Neuron (in vitro differentiated cells): ENCODE measurements around the gene KLHL20.
"Not testable (repeated sequence)": the region's sequence is repeated elsewhere in the genome, so short reads cannot be mapped to it uniquely, and the experiment has no call there.

Source experiments
- H2AFZ ChIP-seq: one replicate; pipeline ENCODE4 v1.6.1; 2013; ENCODE audit warnings: low read depth, mild to moderate bottlenecking, inconsistent platforms, low read length, moderate library complexity
- H3K27me3 ChIP-seq: one replicate; pipeline ENCODE4 v1.6.1; 2013; ENCODE audit warnings: low read length; ENCODE audit not compliant: insufficient read depth
- H3K36me3 ChIP-seq: one replicate; pipeline ENCODE4 v1.6.1; 2013; ENCODE audit warnings: low read length; ENCODE audit not compliant: insufficient read depth
- H3K4me1 ChIP-seq: one replicate; pipeline ENCODE4 v1.6.1; 2013; ENCODE audit warnings: low read length; ENCODE audit not compliant: insufficient read depth
- H3K4me3 ChIP-seq: 2 replicates; pipeline ENCODE4 v1.5.1; 2013; ENCODE audit warnings: mild to moderate bottlenecking, low read length, moderate library complexity
- H3K9me3 ChIP-seq: one replicate; pipeline ENCODE4 v1.6.1; 2013; ENCODE audit warnings: low read length

The KLHL20 gene

DNA sequence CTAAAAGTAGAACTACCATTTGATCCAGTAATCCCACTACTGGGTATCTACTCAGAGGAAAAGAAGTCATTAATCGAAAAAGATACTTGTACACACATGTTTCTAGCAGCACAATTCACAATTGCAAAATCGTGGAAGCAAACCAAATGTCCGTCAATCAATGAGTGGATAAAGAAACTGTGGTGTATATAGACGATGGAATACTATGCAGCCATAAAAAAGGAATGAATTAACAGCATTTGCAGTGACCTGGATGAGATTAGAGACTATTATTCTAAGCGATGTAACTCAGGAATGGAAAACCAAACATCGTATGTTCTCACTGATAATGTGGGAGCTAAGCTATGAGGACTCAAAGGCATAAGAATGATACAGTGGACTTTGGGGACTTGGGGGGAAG, 49.5 kb downstream of the KLHL20 start:
- not testable (repeated sequence) for H3K4me1 ChIP-seq, H3K27me3 ChIP-seq, H3K4me3 ChIP-seq, H3K9me3 ChIP-seq, H2AFZ ChIP-seq
- peaks cover 20% of the 10 kb centered on the region for H3K36me3 ChIP-seq

DNA sequence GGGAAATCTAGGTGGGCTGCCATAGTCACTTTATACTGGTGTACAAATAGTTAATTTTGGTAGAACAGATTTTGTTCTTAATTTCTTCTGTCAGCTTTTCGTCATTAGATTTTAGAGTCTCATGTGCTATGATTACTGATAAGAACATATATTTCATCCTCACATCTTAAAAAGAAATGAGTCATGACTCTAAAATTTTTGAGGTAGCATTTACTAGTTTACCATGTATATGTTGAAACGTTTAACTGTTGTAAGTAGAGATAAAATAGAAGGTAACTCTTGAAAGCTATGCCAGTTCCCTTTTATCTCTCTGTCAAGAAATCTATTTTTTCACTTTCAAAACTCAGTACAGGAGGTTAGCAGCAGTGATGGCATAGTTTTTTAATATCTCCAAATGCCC, 53.4 kb downstream of the KLHL20 start:
- H2AFZ ChIP-seq: no peak overlapping the region
- no peak overlapping the region for H3K4me3 ChIP-seq
- H3K27me3 ChIP-seq: no peaks in the 10 kb centered on the region
- H3K36me3 ChIP-seq: peaks cover 10% of the 10 kb centered on the region
- no peaks in the 10 kb centered on the region for H3K9me3 ChIP-seq
- no peaks in the 10 kb centered on the region for H3K4me1 ChIP-seq

DNA sequence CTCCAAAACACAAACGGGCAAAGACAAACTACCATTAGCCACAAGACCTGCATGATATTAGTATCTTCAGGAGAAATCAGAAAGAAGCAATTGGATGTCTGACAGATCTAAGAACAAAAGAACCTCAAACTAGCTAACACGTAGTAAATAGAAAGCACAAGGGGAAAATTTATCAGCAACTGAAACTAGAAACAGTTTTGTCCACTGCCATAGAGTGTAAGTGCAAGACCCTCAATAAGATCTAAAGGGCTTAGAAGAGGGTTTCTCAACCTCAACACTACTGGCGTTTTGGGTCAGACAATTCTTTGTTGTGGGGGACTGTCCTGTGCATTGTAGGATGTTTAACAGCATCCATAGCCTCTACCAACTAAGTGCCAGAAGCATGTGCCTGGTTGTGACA, 54.0 kb downstream of the KLHL20 start:
- Histone ChIP-seq H3K36me3 (peaks cover 10% of the 10 kb centered on the region), H3K27me3 (no peaks in the 10 kb centered on the region), H3K4me3 (no peak overlapping the region), H2AFZ (no peak overlapping the region), H3K4me1 (no peaks in the 10 kb centered on the region), H3K9me3 (no peaks in the 10 kb centered on the region)

DNA sequence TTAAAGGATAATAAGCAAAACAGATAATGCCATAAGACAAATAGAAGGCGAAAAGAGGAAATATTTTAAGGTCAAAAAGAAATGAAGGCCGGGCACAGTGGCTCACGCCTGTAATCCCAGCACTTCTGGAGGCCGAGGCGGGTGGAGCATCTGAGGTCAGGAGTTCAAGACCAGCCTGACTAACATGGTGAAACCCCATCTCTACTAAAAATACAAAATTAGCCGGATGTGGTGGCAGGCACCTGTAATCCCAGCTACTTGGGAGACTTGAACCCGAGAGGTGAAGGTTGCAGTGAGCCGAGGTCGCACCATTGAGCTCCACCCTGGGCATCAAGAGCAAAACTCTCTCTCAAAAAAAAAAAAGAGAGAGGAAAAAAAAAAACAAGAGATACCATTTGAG, 55.5 kb downstream of the KLHL20 start:
- H3K4me1 ChIP-seq, H3K4me3 ChIP-seq, H3K9me3 ChIP-seq, H3K27me3 ChIP-seq, H2AFZ ChIP-seq: not testable (repeated sequence)
- peaks cover 18% of the 10 kb centered on the region for H3K36me3 ChIP-seq

DNA sequence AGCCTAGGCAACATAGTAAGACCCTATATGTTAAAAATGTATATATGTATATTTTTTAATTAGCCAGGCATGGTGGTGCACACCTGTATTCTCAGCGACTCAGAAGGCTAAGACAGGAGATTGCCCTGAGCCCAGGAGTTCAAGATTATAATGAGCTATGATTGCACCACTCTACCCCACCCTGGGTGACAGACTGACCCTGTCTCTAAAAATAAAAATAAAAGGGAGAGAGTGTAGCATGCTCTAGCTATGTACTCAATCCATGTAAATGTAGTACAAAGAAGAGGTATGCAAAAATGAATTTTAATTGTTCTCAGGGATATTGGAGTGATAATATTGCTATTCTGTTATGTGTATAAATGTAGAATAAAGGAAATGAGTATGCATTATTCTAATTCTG, 56.8 kb downstream of the KLHL20 start:
- no peaks in the 10 kb centered on the region for H3K4me1 ChIP-seq
- no peak overlapping the region for H2AFZ ChIP-seq
- H3K9me3 ChIP-seq: no peaks in the 10 kb centered on the region
- H3K36me3 ChIP-seq: peaks cover 24% of the 10 kb centered on the region
- H3K27me3 ChIP-seq: no peaks in the 10 kb centered on the region
- no peak overlapping the region for H3K4me3 ChIP-seq

DNA sequence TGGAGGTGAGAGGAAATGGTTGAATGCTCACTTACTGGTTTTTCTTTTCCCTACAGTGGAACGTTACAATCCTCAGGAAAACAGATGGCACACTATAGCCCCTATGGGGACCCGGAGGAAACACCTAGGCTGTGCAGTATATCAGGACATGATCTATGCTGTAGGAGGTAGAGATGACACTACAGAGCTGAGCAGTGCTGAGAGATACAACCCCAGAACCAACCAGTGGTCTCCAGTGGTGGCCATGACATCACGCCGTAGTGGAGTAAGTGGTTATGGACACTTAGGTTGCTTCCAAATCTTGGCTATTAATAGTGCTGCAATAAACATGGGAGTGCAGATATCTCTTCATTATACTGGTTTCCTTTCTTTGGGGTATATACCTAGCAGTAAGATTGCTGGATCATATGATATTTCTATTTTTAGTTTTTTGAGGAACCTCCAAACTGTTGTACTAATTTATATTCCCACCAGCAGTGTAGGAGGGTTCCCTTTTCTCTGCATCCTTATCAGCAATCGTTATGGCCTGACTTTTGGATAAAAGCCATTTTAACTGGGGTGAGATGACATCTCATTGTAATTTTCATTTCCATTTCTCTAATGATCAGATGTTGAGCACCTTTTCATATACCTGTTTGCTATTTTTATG, 60.9 kb downstream of the KLHL20 start:
- peaks cover 27% of the 10 kb centered on the region for H3K36me3 ChIP-seq
- no peaks in the 10 kb centered on the region for H3K27me3 ChIP-seq

DNA sequence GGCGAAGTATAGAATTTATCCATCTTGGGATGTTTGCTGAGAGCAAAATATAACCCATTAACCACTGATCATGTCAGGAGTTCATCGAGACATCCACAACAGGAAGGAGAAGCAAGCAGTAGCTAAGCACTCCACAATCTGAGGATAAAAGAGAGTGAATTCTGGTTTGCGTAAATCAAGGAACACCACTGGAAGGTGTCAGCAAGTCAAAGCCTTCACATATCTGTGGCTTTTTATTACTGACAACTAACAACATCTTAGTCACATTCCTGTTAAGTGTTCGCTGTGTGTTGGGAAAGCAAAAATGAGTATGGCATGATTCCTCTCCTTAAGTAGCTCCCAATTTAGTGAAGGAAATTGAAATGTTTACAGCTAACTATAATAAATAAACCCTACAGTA, 65.2 kb downstream of the KLHL20 start:
- peaks cover 2% of the 10 kb centered on the region for H3K9me3 ChIP-seq
- no peak overlapping the region for H2AFZ ChIP-seq
- no peaks in the 10 kb centered on the region for H3K4me1 ChIP-seq
- peaks cover 48% of the 10 kb centered on the region for H3K36me3 ChIP-seq
- H3K27me3 ChIP-seq: no peaks in the 10 kb centered on the region
- H3K4me3 ChIP-seq: no peak overlapping the region

More for the DNA sequence above, 60.9 kb downstream of the KLHL20 start:
- Histone ChIP-seq H3K4me1 (no peaks in the 10 kb centered on the region), H3K4me3 (no peak overlapping the region), H2AFZ (no peak overlapping the region), H3K9me3 (peaks cover 2% of the 10 kb centered on the region)

DNA sequence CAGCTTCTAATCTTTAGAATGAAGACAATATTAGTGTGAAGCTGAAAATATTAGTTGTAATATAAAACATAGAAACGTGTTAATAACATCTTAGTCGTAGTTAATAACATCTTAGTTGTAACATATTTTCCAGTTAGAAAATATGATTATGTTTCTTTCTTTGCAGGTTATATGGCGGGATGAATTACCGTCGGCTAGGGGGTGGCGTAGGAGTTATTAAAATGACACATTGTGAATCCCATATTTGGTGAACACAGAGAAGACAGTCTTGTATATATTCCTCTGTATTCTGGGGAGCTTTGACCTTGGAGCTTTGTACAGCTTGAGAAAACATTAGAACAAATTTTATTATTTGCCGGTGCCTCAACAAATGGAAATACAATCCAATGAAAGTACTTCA, 70.2 kb downstream of the KLHL20 start:
- no peak overlapping the region for H2AFZ ChIP-seq
- no peaks in the 10 kb centered on the region for H3K4me1 ChIP-seq
- H3K36me3 ChIP-seq: peaks cover 44% of the 10 kb centered on the region
- H3K9me3 ChIP-seq: no peaks in the 10 kb centered on the region
- H3K27me3 ChIP-seq: no peaks in the 10 kb centered on the region
- H3K4me3 ChIP-seq: no peak overlapping the region

DNA sequence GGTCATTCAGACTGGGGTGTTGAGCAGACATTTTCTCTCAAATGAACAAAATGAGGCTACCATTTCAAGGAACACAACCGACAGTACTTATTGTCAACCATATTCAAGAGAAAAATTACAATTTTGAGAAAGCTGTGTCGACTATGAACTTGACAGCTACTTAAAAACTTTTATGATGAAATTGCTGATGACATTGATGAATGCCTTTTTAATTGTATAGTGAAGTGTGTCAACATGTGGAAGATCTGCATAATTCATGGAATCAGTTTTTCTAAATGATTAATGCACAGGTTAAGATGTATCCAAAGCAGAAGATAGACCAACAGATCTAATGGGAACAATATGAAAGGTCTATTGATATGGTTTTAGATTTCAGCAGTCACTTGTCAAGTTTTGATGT, 75.1 kb downstream of the KLHL20 start:
- Histone ChIP-seq H3K4me3 (no peak overlapping the region), H3K27me3 (no peaks in the 10 kb centered on the region), H3K9me3 (no peaks in the 10 kb centered on the region), H2AFZ (no peak overlapping the region), H3K36me3 (peaks cover 22% of the 10 kb centered on the region), H3K4me1 (no peaks in the 10 kb centered on the region)

DNA sequence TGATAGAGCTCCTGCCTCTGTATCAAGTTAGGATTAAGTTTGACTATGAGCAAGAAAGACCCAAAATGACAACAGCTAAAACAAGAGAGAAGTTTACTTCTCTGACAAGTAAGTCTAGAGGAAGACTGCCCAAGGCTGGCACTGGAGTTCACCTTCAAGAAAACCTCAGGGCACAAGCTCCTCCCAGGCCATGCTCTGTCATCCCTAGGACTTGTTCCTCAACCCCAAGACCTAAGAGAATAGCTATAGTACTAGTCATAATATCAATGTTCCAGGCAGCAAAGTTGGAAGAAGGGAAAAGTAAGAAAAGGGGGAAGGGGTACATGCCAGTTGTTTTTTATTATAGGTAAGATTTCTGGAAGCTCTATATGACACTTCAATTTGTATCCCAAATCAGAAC, 83.3 kb downstream of the KLHL20 start:
- Histone ChIP-seq H3K4me1 (no peaks in the 10 kb centered on the region), H3K27me3 (no peaks in the 10 kb centered on the region), H2AFZ (no peak overlapping the region), H3K4me3 (no peak overlapping the region), H3K9me3 (peaks cover 2% of the 10 kb centered on the region), H3K36me3 (peaks cover 26% of the 10 kb centered on the region)

DNA sequence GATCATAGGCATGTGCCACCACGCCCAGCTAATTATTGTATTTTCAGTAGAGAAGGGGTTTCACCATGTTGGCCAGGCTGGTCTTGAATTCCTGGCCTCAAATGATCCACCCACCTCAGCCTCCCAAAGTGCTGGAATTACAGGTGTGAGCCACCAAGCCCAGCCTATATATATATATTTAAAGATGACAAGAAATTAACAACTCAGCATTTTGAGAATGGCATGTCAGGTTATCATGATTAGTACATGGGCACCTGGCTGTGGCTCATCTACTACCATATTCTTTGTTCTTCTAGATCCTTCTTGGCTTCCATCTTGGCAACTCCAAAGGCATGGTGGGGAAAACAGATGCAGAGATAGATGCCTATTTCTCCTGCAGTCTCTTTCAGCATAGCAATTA, 85.2 kb downstream of the KLHL20 start:
- H3K4me3 ChIP-seq, H3K4me1 ChIP-seq, H3K9me3 ChIP-seq, H3K27me3 ChIP-seq, H2AFZ ChIP-seq: not testable (repeated sequence)
- H3K36me3 ChIP-seq: peaks cover 32% of the 10 kb centered on the region

DNA sequence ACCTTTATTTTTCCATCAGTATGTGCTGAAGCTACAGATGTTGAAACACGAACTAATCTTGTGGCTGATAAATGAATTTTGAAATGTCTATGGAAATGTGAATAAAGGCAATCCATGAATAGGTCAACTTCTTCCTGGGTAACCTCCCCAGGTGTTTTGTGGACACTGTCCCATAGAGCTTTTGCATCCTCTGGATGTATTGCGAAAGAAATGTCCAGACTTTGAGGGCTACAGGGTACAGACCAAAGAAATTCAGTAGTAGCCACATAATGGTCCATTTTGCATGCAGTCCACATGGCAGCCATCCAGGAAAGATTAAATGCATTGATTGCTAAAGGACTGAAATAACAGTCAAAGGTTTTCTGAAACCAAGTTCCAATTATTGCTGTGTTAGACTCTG, 88.2 kb downstream of the KLHL20 start:
- H3K4me1 ChIP-seq: no peaks in the 10 kb centered on the region
- no peak overlapping the region for H3K4me3 ChIP-seq
- no peak overlapping the region for H2AFZ ChIP-seq
- H3K27me3 ChIP-seq: no peaks in the 10 kb centered on the region
- H3K36me3 ChIP-seq: peaks cover 53% of the 10 kb centered on the region
- H3K9me3 ChIP-seq: no peaks in the 10 kb centered on the region

DNA sequence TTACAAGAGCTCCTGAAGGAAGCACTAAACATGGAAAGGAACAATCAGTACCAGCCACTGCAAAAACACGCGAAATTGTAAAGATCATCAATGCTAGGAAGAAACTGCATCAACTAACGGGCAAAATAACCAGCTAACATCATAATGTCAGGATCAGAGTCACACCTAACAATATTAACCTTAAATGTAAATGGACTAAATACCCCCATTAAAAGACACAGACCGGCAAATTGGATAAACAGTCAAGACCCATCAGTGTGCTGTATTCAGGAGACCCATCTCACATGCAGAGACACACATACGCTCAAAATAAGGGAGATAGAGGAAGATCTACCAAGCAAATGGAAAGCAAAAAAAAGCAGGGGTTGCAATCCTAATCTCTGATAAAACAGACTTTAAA, 98.9 kb downstream of the KLHL20 start:
- H3K4me1 ChIP-seq, H3K9me3 ChIP-seq, H3K4me3 ChIP-seq, H3K27me3 ChIP-seq, H2AFZ ChIP-seq: not testable (repeated sequence)
- H3K36me3 ChIP-seq: peaks cover 25% of the 10 kb centered on the region

DNA sequence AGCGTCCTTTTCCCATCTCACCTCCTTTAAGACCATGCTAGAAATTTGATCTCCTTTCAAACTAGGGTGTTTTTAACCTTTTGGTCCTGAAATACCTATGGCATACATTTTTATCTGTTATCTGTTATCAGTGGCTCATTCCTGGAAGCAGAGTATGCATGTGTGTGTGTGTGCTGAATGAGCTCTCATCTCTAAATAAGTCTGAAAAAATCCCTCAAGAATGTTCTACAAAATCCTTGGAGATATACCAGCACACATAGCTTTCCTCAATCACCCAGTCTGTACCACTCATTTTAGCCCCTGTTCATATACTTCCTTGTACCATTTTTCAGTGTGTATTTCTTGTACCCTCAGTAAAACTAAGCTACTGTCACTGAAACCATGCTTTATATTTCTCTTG, 103.7 kb downstream of the KLHL20 start:
- peaks cover 18% of the 10 kb centered on the region for H3K36me3 ChIP-seq
- H3K9me3 ChIP-seq: peaks cover 2% of the 10 kb centered on the region
- H2AFZ ChIP-seq: no peak overlapping the region
- no peaks in the 10 kb centered on the region for H3K27me3 ChIP-seq
- H3K4me1 ChIP-seq: peaks cover 10% of the 10 kb centered on the region
- H3K4me3 ChIP-seq: no peak overlapping the region
